GM19193 (cell line): ENCODE results near the gene EIF4EBP2.

ENCODE experiments used
- POLR2A ChIP-seq: IDR thresholded peaks from 4 replicates; pipeline ENCODE4 v1.6.1; 2011; ENCODE audit not compliant: insufficient read depth, insufficient read length; ENCODE audit errors: extremely low read depth

EIF4EBP2 gene

GRCh38 chr10:70404787-70405036, 767 bp downstream of the EIF4EBP2 start:
- no peak for TF ChIP-seq POLR2A

- no peak for TF ChIP-seq POLR2A
Measured at GRCh38 chr10:70405037-70405824, 1.3 kb downstream of the EIF4EBP2 start.

- TF ChIP-seq POLR2A: no peak
Measured at GRCh38 chr10:70409772-70410171, 5.8 kb downstream of the EIF4EBP2 start.

GRCh38 chr10:70410608-70411007, 6.7 kb downstream of the EIF4EBP2 start:
- TF ChIP-seq POLR2A: no peak

- TF ChIP-seq POLR2A: no peak
Measured at GRCh38 chr10:70412356-70412755, 8.4 kb downstream of the EIF4EBP2 start.

- no peak for TF ChIP-seq POLR2A
Measured at GRCh38 chr10:70417568-70417967, 13.6 kb downstream of the EIF4EBP2 start.

GRCh38 chr10:70418229-70418628, 14.3 kb downstream of the EIF4EBP2 start:
- TF ChIP-seq POLR2A: no peak

- TF ChIP-seq POLR2A: no peak
Measured at GRCh38 chr10:70418713-70419112, 14.8 kb downstream of the EIF4EBP2 start.

GRCh38 chr10:70424320-70424719, 20.4 kb downstream of the EIF4EBP2 start:
- TF ChIP-seq POLR2A: no peak

- TF ChIP-seq POLR2A: no peak
Measured at GRCh38 chr10:70425096-70425495, 21.2 kb downstream of the EIF4EBP2 start.

- TF ChIP-seq POLR2A: no peak
Measured at GRCh38 chr10:70426823-70427222, 22.9 kb downstream of the EIF4EBP2 start.

- no peak for TF ChIP-seq POLR2A
Measured at GRCh38 chr10:70430493-70431445, 26.8 kb downstream of the EIF4EBP2 start.

GRCh38 chr10:70432101-70432500, 28.2 kb downstream of the EIF4EBP2 start:
- TF ChIP-seq POLR2A: no peak

GRCh38 chr10:70432561-70433263, 28.8 kb downstream of the EIF4EBP2 start:
- no peak for TF ChIP-seq POLR2A

- TF ChIP-seq POLR2A: no peak
Measured at GRCh38 chr10:70433581-70434280, 29.8 kb downstream of the EIF4EBP2 start.
